Common myeloid progenitor, CD34-positive (primary cell): Measurements from ENCODE around the gene HMGCS2.
"Not testable (repeated sequence)": the region's sequence is repeated elsewhere in the genome, so short reads cannot be mapped to it uniquely, and the experiment has no call there.

Source experiments
- CTCF ChIA-PET: fragments of 350-600 bp; sonication (Branson Sonifier 250); formaldehyde crosslinking; loops from one replicate; lab custom pipeline; 2021; ENCODE audit warnings: antibody characterized with exemption; lab: Charles Lee
- POLR2A ChIA-PET: fragments of 350-600 bp; sonication (Branson Sonifier 250); formaldehyde crosslinking; loops from one replicate; lab custom pipeline; 2021; ENCODE audit warnings: antibody characterized with exemption; lab: Charles Lee
- DNase-seq, 3 donors: peaks; one replicate each; pipeline versions ENCODE4 v3.0.0 to v3.0.0-alpha.2; 2013
- H3K27ac ChIP-seq, 2 experiments: 1 replicate in 1 of 2; 2 replicates in 1 of 2; pipeline ENCODE4 v1.7.0; 2013; ENCODE audit warnings: inconsistent platforms in 2 of 2, low read length in 2 of 2, mild to moderate bottlenecking in 2 of 2, low read depth in 1 of 2, moderate library complexity in 1 of 2; ENCODE audit not compliant: severe bottlenecking in 2 of 2, insufficient read depth in 1 of 2, poor library complexity in 1 of 2
- H3K27me3 ChIP-seq, 5 experiments: replicated peaks in 2 of 5; 1 replicate in 3 of 5; 2 replicates in 2 of 5; pipeline versions ENCODE4 v1.6.1 to v1.7.0; 2013; ENCODE audit warnings: low read length in 4 of 5, mild to moderate bottlenecking in 2 of 5, moderate library complexity in 2 of 5, inconsistent platforms in 1 of 5; ENCODE audit not compliant: insufficient read depth in 5 of 5, control insufficient read depth in 4 of 5
- H3K36me3 ChIP-seq, 4 experiments: 1 replicate in 2 of 4; 2 replicates in 2 of 4; pipeline versions ENCODE4 v1.6.1 to v1.7.0; 2013; ENCODE audit warnings: low read length in 3 of 4, control low read depth in 1 of 4, mild to moderate bottlenecking in 1 of 4; ENCODE audit not compliant: control insufficient read depth in 4 of 4, insufficient read depth in 4 of 4
- H3K4me1 ChIP-seq, 4 experiments: 1 replicate in 3 of 4; 2 replicates in 1 of 4; pipeline versions ENCODE4 v1.6.1 to v1.7.1; 2013; ENCODE audit warnings: low read length in 3 of 4, mild to moderate bottlenecking in 3 of 4, control low read depth in 1 of 4, inconsistent platforms in 1 of 4, moderate library complexity in 1 of 4; ENCODE audit not compliant: control insufficient read depth in 4 of 4, insufficient read depth in 4 of 4; ENCODE audit errors: control extremely low read depth in 1 of 4
- H3K4me3 ChIP-seq, 7 experiments: 1 replicate in 4 of 7; 2 replicates in 3 of 7; pipeline versions ENCODE4 v1.5.1 to v1.7.0; 2013; ENCODE audit warnings: mild to moderate bottlenecking in 7 of 7, low read length in 6 of 7, moderate library complexity in 6 of 7, inconsistent platforms in 2 of 7, low read depth in 2 of 7, control low read depth in 1 of 7; ENCODE audit not compliant: insufficient read depth in 4 of 7, control insufficient read depth in 1 of 7; ENCODE audit errors: extremely low read depth in 1 of 7
- H3K9me3 ChIP-seq, 5 experiments: 1 replicate in 4 of 5; 2 replicates in 1 of 5; pipeline versions ENCODE4 v1.6.1 to v1.7.1; 2013; ENCODE audit warnings: low read length in 4 of 5, mild to moderate bottlenecking in 2 of 5, inconsistent platforms in 1 of 5, low read depth in 1 of 5, moderate library complexity in 1 of 5; ENCODE audit not compliant: control insufficient read depth in 4 of 5, insufficient read depth in 2 of 5; ENCODE audit errors: control extremely low read depth in 1 of 5
- WGBS: methylation state at CpG from one replicate; pipeline ENCODE4 v1.1.5; 2013; ENCODE audit not compliant: insufficient coverage; 5-methylcytosine and 5-hydroxymethylcytosine counted together

The HMGCS2 gene

DNA sequence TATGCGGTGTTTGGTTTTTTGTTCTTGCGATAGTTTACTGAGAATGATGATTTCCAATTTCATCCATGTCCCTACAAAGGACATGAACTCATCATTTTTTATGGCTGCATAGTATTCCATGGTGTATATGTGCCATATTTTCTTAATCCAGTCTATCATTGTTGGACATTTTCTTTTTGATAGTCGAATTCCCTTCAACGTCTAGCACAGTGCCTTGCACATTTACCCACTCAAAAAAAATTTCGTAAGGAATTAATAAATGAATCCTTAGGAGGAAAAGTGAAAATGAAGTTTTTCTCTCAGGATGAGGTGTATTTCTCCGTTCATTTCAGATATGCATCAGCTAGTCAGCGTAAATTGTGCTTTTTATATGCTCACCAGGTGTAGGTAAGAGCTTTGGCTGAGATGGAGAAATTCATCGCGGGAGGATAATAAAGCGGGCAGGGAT is 57.3 kb downstream of the HMGCS2 start:
- DNase-seq, H3K36me3 ChIP-seq, H3K27ac ChIP-seq, POLR2A ChIA-PET, H3K9me3 ChIP-seq, H3K27me3 ChIP-seq: not testable (repeated sequence)
- peak overlapping the region; percentile 81 to 97 (median 95) for H3K4me3 ChIP-seq
- H3K4me1 ChIP-seq = peaks cover 0 to 37% (median 32%) of the 10 kb centered on the region in 4 experiments
- 9% methylated on average over 4 of the region's 10 CpGs for WGBS
- CTCF ChIA-PET = interaction anchor here (0.8 to 1.6 kb wide), 6 partner anchors 13 to 35 kb away, joined by 3 to 5 read pairs (median 4); no protein-coding TSS in a partner anchor

DNA sequence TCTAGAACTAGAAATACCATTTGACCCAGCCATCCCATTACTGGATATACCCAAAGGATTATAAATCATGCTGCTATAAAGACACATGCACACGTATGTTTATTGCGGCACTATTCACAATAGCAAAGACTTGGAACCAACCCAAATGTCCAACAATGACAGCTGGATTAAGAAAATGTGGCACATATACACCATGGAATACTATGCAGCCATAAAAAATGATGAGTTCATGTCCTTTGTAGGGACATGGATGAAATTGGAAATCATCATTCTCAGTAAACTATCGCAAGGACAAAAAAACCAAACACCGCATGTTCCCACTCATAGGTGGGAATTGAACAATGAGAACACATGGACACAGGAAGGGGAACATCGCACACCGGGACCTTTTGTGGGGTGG is 62.1 kb downstream of the HMGCS2 start:
- DNase-seq, H3K4me3 ChIP-seq, H3K4me1 ChIP-seq, H3K36me3 ChIP-seq, POLR2A ChIA-PET, H3K27me3 ChIP-seq, H3K27ac ChIP-seq, H3K9me3 ChIP-seq: not testable (repeated sequence)
- CTCF ChIA-PET = interaction anchor here (0.9 kb wide), 1 partner anchor 82 kb away, joined by 3 read pairs; no protein-coding TSS in a partner anchor
- 100% methylated on average over 2 of the region's 6 CpGs for WGBS

DNA sequence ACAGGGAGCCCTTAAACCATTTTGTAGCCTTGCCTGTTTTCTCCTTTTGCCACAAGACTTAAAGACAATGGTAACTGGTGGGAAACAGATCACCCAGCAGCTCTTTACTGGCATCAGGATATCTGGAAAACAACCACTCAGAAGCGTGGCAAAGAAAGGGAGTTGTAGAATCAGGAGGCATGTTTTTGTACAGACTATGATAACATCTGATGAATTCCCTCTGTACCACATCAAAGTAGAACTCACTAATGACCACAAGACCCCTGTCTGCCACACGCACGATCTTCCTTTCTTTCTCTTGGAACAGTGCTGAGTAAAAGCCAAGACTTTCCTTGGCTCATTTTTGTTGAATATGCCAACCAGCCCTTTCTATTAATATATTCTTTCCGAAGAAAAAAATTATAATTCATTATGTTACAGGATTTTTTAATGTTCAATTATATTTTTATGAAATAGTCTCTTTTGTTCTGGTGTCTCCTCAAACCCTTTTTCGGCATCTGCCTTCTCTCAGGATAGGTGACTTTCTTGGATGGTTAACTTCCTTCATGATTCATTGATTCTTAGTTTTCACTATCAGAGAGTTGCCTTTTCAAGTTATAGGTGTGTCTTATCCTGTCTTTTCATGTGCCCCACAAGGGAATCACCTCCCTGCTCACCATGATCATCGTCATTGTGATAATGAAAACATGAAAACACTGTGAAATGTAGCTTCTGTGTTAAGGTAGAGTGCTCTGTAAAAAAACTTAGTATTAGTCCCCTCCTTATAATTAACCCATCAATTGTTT is 64.8 kb downstream of the HMGCS2 start:
- no peak for DNase-seq
- Histone ChIP-seq H3K27ac (no peak overlapping the region), H3K9me3 (peaks cover 0 to 15% (median 10%) of the 10 kb centered on the region in 5 experiments), H3K4me3 (no peak overlapping the region), H3K36me3 (no peaks in the 10 kb centered on the region), H3K4me1 (peaks cover 0 to 3% (median 0%) of the 10 kb centered on the region in 4 experiments), H3K27me3 (peaks cover 0 to 4% (median 0%) of the 10 kb centered on the region in 5 experiments)
- CTCF ChIA-PET = interaction anchor here (1.6 kb wide), 1 partner anchor 12 kb away, joined by 3 read pairs; no protein-coding TSS in a partner anchor
- POLR2A ChIA-PET = no interaction called here
- 100% methylated on average over 1 of the region's 6 CpGs for WGBS

DNA sequence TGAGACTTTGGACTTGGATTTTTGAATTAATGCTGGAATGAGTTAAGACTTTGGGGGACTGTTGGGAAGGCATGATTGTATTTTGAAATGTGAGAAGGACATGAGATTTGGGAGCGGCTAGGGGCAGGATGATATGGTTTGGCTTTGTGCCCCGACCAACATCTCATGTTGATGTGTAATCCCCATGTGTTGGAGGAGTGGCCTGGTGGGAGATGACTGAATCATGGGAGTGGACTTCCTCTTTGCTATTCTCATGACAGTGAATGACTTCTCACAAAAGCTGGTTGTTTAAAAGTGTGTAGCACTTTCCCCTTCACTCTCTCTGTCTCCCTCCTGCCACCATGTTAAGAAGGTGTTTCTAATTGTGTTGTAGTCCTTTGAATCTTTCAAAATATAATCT is 66.3 kb downstream of the HMGCS2 start:
- Histone ChIP-seq H3K27ac (no peak overlapping the region), H3K4me1 (peaks cover 0 to 3% (median 0%) of the 10 kb centered on the region in 4 experiments), H3K27me3 (peaks cover 0 to 2% (median 0%) of the 10 kb centered on the region in 5 experiments), H3K36me3 (no peaks in the 10 kb centered on the region), H3K9me3 (peaks cover 0 to 15% (median 10%) of the 10 kb centered on the region in 5 experiments), H3K4me3 (no peak overlapping the region)
- CTCF ChIA-PET = no interaction called here
- POLR2A ChIA-PET = no interaction called here
- 94% methylated on average over 2 of the region's 2 CpGs for WGBS
- peak in 2 of 3 donors; percentile 48 to 56 for DNase-seq

DNA sequence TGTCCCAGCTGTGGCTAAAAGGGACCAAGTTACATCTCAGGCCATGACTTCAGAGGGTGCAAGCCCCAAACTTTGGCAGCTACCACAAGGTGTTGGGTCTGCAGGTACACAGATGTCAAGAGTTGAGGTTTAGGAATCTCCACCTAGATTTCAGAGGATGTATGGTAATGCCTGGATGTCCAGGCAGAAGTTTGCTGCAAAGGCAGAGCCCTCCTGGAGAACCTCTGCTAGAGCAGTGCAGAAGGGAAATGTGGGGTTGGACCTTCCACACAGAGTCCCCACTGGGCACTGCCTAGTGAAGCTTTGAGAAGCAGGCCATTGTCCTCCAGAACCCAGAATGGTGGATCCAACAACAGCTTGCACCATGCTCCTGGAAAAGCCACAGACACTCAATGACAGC is 67.0 kb downstream of the HMGCS2 start:
- H3K36me3 ChIP-seq = no peaks in the 10 kb centered on the region
- DNase-seq = peak in 1 of 3 donors; percentile 6
- H3K27ac ChIP-seq = no peak overlapping the region
- no peak overlapping the region for H3K4me3 ChIP-seq
- H3K27me3 ChIP-seq = peaks cover 0 to 2% (median 0%) of the 10 kb centered on the region in 5 experiments
- ChIA-PET POLR2A (no interaction called here), CTCF (no interaction called here)
- peaks cover 0 to 15% (median 10%) of the 10 kb centered on the region in 5 experiments for H3K9me3 ChIP-seq
- peaks cover 0 to 3% (median 0%) of the 10 kb centered on the region in 4 experiments for H3K4me1 ChIP-seq

DNA sequence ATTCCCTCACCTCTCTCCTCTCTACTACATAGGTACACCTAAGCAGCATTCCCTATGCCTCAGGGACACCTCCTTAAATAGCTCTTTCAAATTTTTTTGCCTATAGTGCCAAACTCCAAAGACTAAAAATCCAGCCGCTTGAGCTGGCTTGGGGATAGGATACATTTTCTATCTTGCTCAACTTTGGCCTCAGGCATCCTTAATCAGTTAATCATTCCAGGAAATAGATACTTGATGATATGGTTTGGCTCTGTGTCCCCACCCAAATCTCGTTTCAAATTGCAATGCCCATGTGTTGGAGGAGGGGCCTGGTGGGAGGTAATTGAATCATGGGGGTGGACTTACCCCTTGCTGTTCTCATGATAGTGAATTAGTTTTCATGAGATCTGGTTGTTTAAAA is 68.4 kb downstream of the HMGCS2 start:
- WGBS = 90% methylated on average over 2 of the region's 2 CpGs
- Histone ChIP-seq H3K27ac (no peak overlapping the region), H3K36me3 (no peaks in the 10 kb centered on the region), H3K4me3 (no peak overlapping the region), H3K9me3 (peaks cover 0 to 15% (median 10%) of the 10 kb centered on the region in 5 experiments), H3K4me1 (peaks cover 0 to 3% (median 0%) of the 10 kb centered on the region in 4 experiments), H3K27me3 (peaks cover 0 to 2% (median 0%) of the 10 kb centered on the region in 5 experiments)
- CTCF ChIA-PET = no interaction called here
- DNase-seq = no peak
- POLR2A ChIA-PET = no interaction called here
